ENCODE results near the gene UBE2E1. TPM values are rescaled to one million over a fixed set of nuclear protein-coding genes. Genes with fewer than 3 reads are reported as not detected.
A peak's percentile ranks its signal among the peaks of the same experiment; 100 is the strongest.

Gene UBE2E1
- total and polyA plus RNA-seq, 2 donors (not counting 1 experiment from before 2014, with no cell fraction given) = 46.7 to 63.7 TPM

- Histone ChIP-seq H3K27ac (ENCODE audit: low read length in 2 of 2) (no peak overlapping the region), H3K27me3 (replicated peaks in 1 of 4; ENCODE audit: control extremely low read depth in 1 of 4, control insufficient read depth in 3 of 4, insufficient read depth in 4 of 4, low read length in 3 of 4) (no peaks in the 10 kb centered on the region), H3K79me2 (ENCODE audit: control insufficient read depth, insufficient read depth, low read length) (peaks cover 3% of the 10 kb centered on the region), H3K9ac (ENCODE audit: low read length) (no peak overlapping the region), H3K4me2 (replicated peaks; ENCODE audit: low read depth, low read length, poor library complexity, severe bottlenecking) (no peak overlapping the region), H3K4me3 (ENCODE audit: control extremely low read depth in 1 of 5, extremely low read depth in 1 of 5, insufficient read depth in 1 of 5, low read depth in 2 of 5, low read length in 4 of 5) (no peak overlapping the region), H2AFZ (ENCODE audit: insufficient read depth, low read depth, low read length, poor library complexity, severe bottlenecking) (no peak overlapping the region), H3K36me3 (replicated peaks in 1 of 2; ENCODE audit: control extremely low read depth in 1 of 2, control insufficient read depth in 1 of 2, extremely low read depth in 1 of 2, insufficient read depth in 2 of 2, low read length in 1 of 2) (peaks cover 0 to 8% of the 10 kb centered on the region in 2 experiments), H3K4me1 (ENCODE audit: control insufficient read depth in 2 of 2, insufficient read depth in 2 of 2, low read length in 2 of 2) (peaks cover 0 to 7% of the 10 kb centered on the region in 2 donors), H4K20me1 (ENCODE audit: control insufficient read depth, insufficient read depth, low read length, poor library complexity, severe bottlenecking) (peaks cover 15% of the 10 kb centered on the region), H3K9me3 (ENCODE audit: control extremely low read depth in 1 of 3, control insufficient read depth in 2 of 3, insufficient read depth in 1 of 3, low read length in 2 of 3) (peaks cover 0 to 8% (median 0%) of the 10 kb centered on the region in 3 donors)
- no peak for ATAC-seq (ENCODE audit: low read depth)
- Mint-ChIP-seq H3K4me1 (peaks cover 17% of the 10 kb centered on the region), H3K27ac (no peak overlapping the region), H3K9me3 (ENCODE audit: insufficient read depth) (no peaks in the 10 kb centered on the region), H3K27me3 (no peaks in the 10 kb centered on the region), H3K4me3 (no peak overlapping the region)
- no peak for DNase-seq
- no CpG with 5 or more reads among the region's 6 CpGs for WGBS (ENCODE audit: insufficient coverage)
- intact Hi-C loops (cut with micrococcal nuclease) = loop anchor here (5.0 kb wide), 1 partner anchor 302 kb away; no protein-coding TSS in a partner anchor
- POLR2A ChIA-PET = no interaction called here
- CTCF ChIA-PET = no interaction called here
- TF ChIP-seq EZH2 (IDR thresholded peaks at IDR 0.05; ENCODE audit: borderline replicate concordance, insufficient read depth, low read depth, low read length, poor library complexity, severe bottlenecking) = no peak
- no peak for TF ChIP-seq CTCF (IDR thresholded peaks at IDR 0.05)
Measured at GRCh38 chr3:23885210-23885609, 79.5 kb downstream of the UBE2E1 start.

DNA sequence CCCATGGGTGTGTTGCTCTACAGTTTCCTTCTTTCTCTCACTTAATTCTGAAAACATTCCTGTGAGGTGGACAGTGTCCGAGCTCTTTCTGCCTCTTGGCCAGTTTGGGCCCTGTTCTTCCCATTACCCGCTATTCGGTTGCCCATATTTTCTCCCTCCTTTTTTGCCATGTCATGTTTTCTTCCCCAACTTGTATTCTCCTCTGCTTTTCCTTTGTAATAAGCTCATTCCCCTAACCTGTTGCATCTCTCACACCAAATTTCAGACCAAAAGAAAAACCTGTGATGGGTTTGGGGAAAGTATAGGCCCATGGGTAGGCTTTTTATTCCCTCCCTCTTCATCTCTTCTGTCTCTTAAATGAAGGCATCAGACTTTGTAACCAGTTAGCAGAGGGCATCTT, 80.6 kb downstream of the UBE2E1 start:
- Histone ChIP-seq H3K9me3 (ENCODE audit: control extremely low read depth in 1 of 3, control insufficient read depth in 2 of 3, insufficient read depth in 1 of 3, low read length in 2 of 3) (peaks cover 0 to 8% (median 0%) of the 10 kb centered on the region in 3 donors), H3K4me2 (replicated peaks; ENCODE audit: low read depth, low read length, poor library complexity, severe bottlenecking) (no peak overlapping the region), H3K27me3 (replicated peaks in 1 of 4; ENCODE audit: control extremely low read depth in 1 of 4, control insufficient read depth in 3 of 4, insufficient read depth in 4 of 4, low read length in 3 of 4) (no peaks in the 10 kb centered on the region), H3K27ac (ENCODE audit: low read length in 2 of 2) (peak overlapping the region in 1 of 2 donors; percentile 14), H3K4me3 (ENCODE audit: control extremely low read depth in 1 of 5, extremely low read depth in 1 of 5, insufficient read depth in 1 of 5, low read depth in 2 of 5, low read length in 4 of 5) (no peak overlapping the region), H3K9ac (ENCODE audit: low read length) (no peak overlapping the region), H4K20me1 (ENCODE audit: control insufficient read depth, insufficient read depth, low read length, poor library complexity, severe bottlenecking) (peaks cover 15% of the 10 kb centered on the region), H3K79me2 (ENCODE audit: control insufficient read depth, insufficient read depth, low read length) (peaks cover 2% of the 10 kb centered on the region), H2AFZ (ENCODE audit: insufficient read depth, low read depth, low read length, poor library complexity, severe bottlenecking) (no peak overlapping the region), H3K36me3 (replicated peaks in 1 of 2; ENCODE audit: control extremely low read depth in 1 of 2, control insufficient read depth in 1 of 2, extremely low read depth in 1 of 2, insufficient read depth in 2 of 2, low read length in 1 of 2) (peaks cover 0 to 17% of the 10 kb centered on the region in 2 experiments), H3K4me1 (ENCODE audit: control insufficient read depth in 2 of 2, insufficient read depth in 2 of 2, low read length in 2 of 2) (peaks cover 0 to 1% of the 10 kb centered on the region in 2 donors)
- no peak for TF ChIP-seq CTCF (IDR thresholded peaks at IDR 0.05)
- no peak for TF ChIP-seq EZH2 (IDR thresholded peaks at IDR 0.05; ENCODE audit: borderline replicate concordance, insufficient read depth, low read depth, low read length, poor library complexity, severe bottlenecking)
- Mint-ChIP-seq H3K4me1 (peaks cover 9% of the 10 kb centered on the region), H3K9me3 (ENCODE audit: insufficient read depth) (no peaks in the 10 kb centered on the region), H3K27ac (no peak overlapping the region), H3K27me3 (no peaks in the 10 kb centered on the region), H3K4me3 (no peak overlapping the region)
- 100% methylated on average over 3 of the region's 3 CpGs for WGBS (ENCODE audit: insufficient coverage)
- ATAC-seq (ENCODE audit: low read depth) = no peak
- CTCF ChIA-PET = interaction anchor here (6.9 kb wide), 1 partner anchor 351 kb away, joined by 92 read pairs; no protein-coding TSS in a partner anchor
- DNase-seq = no peak
- POLR2A ChIA-PET = no interaction called here
- intact Hi-C loops (cut with micrococcal nuclease) = loop anchor here (5.0 kb wide), 1 partner anchor 301 kb away; no protein-coding TSS in a partner anchor

Measured in B cell (primary cell).